GM18519 (cell line): Measurements from ENCODE around the gene ANKRD44.
A peak's percentile ranks its signal among the peaks of the same experiment; 100 is the strongest.

Source experiments
- ATAC-seq: cut with Tn5 transposase; IDR thresholded peaks from one replicate; pipeline ENCODE4 v1.9.1; 2021; ENCODE audit warnings: mild to moderate bottlenecking, moderate library complexity; ENCODE audit not compliant: unreplicated experiment, low FRiP score

The ANKRD44 gene

DNA sequence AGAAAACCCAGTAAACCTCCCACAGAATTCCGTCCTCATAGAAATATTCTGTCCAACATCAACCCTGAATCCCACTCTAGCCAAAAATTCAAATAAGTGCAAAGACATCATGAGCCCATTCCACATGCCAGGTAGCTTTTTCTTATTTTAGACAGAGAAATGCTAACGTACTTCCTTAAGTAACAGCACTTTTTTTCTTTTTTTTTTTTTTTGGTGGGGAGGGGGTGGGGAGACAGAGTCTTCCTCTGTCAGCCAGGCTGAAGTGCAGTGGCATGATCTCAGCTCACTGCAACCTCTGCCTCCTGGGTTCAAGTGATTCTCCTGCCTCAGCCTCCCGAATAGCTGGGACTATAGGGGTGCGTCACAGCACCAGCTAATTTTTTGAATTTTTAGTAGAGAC is 45.5 kb downstream of the ANKRD44 start:
- ATAC-seq, result no peak

DNA sequence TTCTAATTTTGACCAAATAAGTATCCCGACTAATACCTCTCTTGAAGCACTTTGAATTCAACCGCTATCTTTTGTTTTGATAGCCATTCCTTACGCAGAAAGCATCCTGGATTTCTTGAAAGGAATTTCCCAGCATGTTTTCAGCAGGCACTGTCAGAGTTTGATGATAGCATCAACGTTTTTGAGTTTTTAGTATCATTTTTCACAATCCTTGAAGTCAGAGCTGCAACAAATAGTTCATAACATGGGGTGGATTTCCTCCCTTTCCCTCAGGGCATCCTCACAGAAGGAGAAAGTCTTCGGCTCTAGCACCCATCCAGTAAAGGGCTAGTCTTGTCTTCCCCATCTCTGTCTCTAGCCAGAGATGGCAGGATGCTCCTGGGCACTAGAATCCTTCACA is 46.2 kb downstream of the ANKRD44 start:
- no peak for ATAC-seq

DNA sequence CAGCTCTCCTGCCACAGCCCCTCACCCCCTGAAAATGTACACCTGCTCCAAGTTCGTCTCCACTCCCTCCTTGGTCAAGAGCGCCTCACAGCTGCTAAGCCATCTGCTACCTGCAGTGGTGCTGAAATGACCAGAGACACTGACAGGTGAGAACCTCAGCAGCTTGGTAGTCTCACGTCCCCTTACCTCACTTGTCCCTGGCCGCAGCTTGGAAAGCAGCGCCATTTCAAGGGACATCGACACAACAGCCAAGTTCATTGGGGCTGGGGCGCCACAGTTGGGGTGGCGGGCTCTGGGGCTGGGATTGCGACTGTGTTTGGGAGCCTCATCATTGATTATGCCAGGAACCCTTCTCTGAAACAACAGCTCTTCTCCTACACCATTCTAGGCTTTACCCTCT is 47.5 kb downstream of the ANKRD44 start:
- ATAC-seq, result no peak

DNA sequence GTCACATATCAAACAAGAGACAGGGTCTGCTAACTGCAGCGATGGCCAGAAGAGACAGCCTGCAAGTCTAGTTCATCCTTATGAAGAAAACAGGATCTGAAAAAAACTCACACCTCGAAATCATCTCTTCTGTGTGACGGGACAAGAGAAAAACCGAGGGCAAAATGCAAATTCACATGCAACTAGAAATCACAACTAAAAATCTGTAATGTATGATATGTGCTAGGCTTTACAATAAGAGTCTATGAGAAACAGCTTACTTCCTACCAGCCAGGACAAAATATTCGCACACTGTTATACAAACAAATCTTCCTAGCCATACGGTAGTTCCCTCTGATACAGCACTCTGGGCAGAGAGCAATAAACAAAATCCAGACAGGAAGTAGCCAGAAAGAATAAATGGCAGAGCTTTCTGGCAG is 48.8 kb downstream of the ANKRD44 start:
- peak; percentile 42 for ATAC-seq

DNA sequence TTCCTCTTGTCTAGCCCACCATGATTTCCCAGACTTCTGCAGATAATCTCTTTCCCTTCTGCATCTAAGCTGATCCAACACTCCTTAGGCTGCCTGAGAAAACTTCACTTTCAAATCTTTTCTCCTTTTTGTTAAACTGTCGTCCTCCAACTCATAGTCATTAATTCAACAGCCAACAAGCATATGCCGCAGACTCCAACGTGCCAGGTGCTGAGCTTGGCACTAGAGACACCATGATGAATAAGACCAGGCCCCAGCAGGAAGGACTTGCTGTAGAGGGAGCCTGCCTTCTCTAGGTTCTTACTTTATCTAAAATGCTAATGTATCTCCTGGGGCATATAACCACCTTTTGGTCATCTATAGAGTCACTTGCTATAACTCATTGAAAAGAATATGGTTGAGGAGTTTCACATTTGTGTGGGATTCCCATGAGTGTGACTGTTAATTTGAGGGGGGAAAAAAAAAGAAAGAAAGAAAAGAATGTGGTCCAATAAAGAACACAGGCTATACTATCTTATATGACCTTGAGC is 51.0 kb downstream of the ANKRD44 start:
- ATAC-seq, result no peak

DNA sequence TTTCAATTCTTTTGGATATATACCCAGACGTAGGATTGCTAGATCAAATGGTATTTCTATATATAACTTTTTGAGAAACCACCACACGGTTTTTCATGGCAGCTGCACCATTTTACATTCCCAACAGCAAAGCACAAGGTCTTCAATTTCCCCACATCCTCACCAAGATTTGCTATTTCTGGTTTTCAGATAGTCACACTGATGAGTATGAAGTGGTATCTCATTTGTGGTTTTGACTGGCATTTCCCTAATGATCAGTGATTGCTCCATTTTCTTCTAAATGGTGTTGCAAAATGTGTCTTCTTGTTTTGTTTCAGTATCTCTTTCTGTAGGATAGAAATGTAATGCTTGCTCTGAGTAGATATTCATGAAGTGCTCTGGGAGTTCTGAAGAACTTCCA is 52.0 kb downstream of the ANKRD44 start:
- no peak for ATAC-seq

DNA sequence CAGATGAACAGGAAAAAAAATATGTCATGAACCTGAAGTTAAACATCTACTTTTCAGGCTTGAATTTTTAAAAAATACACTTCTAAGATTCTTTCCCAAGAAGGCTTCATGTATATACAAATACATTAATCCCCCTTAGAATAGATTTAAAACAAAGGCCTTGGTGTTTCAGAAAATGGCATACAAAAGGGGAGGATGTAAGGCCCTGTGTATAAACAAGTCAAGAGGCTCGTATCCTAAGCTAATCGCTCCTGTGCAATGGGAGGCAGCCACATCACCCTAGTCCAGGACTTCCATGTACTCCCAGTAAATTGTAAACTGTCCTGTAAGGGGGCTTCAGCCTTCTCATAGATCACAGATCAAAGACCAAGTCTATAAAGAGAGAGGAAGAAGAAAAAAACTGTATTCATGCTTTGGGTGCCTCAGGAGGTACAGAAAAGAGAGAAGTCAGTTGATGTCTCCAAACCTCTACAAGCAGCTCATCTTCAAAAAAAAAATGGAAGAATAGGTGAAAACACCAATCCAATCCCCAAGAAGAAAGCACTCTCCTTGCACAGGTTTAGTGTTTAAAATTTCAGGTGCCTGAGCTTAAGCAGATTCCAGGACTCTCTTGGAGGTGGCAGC is 53.9 kb downstream of the ANKRD44 start:
- no peak for ATAC-seq

DNA sequence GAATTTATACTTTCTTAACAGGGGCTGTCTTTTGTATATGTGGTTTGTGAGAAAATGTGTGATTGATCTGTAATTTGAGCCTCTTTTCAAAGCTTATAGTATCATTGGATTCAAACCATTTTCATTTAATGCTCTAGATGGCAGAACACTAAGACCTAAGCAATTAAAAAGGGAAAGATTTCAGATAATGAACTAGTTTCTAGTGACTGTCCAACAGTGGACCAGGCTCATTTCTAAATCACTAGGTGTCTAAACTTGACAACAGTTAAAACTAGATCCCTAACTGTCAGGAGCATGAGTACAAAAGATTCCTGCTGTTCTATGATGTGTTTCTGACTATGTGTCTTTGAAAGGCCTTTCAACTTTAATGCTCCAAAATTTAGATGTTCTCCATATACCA is 54.6 kb downstream of the ANKRD44 start:
- no peak for ATAC-seq

DNA sequence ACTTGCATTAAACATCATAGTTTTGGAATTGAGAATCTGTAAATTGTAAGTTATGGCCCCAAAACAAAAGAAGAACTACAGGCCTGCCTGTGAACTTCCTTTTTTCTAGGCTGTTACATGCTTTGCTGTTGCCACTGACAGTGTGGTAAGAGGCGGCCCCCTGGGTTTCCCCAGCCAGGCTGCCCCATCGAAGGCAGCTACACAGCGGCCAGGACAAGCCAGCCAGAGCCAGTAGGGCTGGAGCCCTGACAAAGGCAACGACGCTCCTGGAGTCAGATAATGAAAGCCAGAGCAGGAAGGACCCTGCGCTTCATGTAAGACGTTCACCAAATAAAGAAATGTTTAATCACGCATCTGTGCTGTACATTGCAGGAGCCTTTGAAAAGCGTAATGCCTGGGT is 55.0 kb downstream of the ANKRD44 start:
- ATAC-seq, result peak; percentile 93

DNA sequence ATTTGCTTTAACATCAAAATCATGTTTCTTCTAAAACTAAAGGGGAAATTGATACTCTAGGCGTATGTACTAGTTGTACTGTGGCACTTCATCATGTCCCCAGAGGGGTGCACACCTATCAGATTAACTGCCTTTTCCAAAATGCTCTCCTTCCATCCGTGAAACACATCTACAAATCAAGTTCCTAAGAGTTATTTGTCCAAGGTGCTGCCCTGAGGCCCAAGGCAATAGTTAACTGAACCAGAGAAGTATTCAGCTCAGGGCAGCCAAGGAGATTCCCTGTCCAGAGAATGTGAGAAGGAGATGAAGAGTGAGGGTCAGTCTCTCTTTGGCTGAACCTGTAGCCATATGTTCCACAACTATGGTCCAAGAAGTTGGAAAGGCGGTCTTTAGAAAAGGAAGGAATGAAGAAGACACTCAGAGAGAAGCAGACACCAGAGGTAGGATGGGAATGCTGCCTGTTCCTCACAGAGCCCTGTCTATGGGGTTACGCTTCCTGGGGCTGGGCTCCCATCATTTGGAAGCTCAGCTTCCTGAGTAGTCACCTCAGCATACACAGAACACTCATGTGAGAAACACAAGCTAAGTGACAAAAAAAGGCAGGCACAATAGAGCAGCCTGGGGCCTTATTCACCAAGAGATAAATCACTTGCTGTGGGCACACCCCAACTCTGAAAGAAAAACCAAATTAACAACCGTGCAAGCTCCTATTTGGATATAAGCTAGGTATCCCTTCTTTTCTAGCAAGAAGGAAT is 55.6 kb downstream of the ANKRD44 start:
- peak; percentile 19 for ATAC-seq

DNA sequence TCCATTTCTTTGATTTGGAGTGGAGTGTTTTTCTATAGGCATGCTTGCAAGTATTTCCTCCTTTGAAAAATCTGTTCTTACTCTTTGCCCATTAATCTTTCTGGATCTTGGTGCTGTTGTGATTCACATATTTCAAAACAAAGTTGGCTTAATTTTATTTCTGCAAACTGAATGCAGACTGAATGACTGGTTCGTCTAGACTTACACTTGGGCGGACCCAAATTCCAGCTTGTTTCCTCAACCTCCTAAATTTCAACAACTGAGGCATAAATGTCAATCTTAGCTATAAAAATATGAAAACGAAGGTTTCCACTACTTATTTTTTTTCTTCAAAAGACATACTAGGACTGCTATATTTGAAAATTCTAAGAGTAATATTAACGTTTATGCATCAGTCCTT is 59.0 kb downstream of the ANKRD44 start:
- no peak for ATAC-seq

DNA sequence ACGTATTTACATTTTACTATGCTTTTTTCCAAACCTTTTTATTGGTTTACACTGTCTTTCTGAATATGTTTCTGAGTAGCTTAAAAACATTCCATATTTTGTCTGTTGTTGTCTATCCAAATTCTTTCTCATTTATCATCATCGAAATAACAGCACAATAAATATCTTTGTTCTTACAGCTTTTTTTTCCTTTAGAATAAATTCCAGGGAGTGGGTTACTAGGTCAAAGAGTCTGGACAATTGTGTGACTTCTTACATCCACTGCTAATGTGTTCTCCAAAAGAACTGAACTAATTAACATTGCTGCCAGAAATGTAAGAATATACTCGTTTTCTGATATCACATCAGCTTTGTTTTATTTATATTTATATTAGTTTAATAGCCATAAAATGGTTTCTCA is 59.4 kb downstream of the ANKRD44 start:
- ATAC-seq, result no peak

DNA sequence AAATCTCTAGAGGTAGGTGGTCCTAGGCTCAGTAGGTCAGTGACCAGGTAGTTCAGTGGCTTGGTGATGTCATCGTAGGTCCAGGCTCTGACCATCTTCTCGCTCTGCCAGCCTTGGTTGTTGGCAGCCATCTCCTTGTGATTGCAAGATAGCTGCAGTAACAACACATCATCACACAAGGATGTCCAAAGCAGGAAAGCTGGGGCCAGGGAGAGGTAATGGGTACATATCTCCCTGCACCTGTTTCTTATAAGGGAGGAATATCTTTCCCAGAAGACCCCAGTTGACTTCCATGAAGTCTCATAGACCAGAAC is 60.5 kb downstream of the ANKRD44 start:
- ATAC-seq, result no peak

DNA sequence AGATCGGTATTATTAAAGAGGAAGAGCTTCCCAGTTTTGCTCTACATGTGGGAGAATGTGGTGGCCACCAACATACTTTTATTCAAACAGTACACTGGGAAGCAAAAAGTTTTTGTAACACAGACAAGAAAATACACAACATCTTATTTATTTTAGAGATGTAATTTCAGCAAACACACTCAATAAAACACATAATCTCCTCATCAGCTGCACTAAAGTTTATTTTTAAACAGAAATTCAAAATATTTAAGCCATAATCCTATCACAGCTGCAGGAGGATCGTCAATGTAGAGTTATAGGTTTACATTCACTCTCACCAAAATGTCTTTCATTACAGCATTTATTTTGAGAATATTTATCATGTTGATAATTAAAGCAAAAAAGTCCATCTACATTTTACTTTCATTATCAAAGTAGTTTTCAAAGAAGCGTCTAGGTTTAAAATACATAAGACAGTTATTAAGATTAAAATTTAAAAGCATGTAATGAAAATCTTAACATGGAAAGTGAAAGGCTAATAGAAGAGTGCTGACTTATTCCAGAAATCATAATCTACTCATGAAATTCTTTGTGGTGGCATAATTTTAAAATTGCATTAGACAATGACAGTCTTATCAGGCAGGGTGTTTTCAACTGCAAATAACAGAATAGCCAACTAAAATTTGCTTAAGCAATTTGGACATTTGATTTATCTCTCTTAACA is 61.0 kb downstream of the ANKRD44 start:
- no peak for ATAC-seq

DNA sequence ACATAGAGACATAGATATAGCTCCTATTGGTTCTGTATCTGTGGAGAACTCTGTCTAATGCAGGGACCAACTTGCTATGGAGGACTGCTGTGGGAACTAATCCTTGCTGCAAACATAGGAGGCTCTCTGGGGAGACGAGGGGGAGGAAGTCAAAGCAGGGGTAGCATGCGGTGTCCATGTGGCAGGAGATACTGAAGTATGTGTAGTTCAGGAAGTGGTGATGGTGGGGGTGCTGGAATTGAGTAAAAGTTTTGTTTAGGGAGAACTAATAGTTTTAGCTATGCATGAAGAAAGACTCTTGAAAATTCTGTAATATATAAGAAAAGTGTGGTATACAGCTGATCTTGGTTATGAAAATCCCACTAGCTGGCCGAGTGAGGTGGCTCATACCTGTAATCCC is 62.0 kb downstream of the ANKRD44 start:
- no peak for ATAC-seq

DNA sequence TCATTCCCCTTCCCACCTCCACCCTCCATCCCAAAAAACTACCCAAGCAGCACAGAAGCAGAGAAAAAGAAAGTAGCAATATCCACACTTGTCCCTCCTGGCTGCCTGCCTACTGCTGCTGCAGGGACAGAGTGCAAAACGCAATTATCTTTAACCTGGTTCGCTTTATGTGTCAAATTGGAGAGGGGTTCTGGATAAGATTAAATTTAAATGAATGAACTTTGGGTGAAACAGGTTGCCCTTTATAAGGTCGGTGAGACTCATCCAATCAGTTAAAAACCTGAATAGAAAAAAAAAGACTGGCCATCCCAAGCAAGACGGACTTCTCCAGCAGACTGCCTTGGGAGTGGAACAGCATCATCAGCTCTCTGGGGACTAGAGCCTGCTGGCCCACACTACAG is 62.6 kb downstream of the ANKRD44 start:
- no peak for ATAC-seq

DNA sequence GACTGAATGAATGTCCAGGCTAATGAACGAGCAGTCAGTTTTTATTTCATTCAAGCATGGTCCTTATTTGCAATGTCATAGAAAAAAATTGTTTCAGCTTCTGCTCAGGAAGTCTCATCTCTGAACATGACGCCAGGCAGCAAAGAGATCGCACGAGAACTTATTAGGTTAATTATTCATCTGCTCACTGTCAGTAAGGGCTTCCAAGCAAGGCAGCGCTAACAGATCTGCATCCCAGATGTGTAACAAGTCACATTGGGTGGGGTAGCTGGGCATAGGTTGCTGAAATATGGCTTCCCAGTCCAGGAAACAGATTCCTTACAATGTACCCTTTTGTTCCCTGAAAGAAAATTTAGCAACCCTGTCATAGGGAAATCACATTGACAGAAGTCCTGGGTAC is 63.5 kb downstream of the ANKRD44 start:
- ATAC-seq, result no peak

DNA sequence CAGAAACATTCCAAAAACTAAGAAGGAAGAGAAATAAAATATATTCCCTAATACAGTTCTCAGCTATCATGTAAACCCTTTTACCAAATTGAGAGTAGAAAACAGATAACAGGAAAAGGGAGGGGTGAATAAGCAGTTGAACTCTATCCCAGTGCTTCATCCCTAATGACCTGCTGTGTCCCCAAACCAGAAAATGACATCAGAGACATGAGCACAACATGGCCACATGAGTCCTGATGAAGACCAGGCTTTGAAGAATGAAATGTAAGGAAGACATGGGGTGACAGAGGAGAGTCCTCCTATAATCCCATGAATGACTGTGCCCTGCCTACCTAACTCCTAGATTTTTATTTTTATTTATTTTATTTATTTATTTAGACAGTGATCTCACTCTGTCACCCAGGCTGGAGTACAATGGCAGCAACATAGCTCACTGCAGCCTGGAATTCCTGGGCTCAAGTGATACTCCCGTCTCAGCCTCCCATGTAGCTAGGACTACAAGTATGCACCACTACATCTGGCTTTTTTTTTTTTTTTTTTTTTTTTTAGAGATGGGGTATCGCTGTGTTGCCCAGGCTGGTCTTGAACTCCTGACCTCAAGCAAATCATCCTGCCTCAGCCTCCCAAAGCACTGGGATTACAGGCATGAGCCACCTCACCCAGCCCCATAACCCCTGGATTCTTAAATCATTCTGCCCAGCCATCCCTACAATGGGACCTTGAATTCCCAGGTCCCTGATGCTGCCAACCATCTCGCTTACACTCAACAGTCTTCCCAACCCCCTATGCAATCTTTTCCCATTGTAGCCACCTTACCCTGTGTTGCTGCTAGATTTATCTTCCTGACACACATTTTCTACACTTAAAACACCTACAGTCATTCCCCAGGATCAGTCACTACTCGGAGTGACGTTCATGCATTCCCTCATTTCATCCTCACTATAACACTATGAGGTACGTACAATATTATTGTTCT is 64.5 kb downstream of the ANKRD44 start:
- no peak for ATAC-seq

DNA sequence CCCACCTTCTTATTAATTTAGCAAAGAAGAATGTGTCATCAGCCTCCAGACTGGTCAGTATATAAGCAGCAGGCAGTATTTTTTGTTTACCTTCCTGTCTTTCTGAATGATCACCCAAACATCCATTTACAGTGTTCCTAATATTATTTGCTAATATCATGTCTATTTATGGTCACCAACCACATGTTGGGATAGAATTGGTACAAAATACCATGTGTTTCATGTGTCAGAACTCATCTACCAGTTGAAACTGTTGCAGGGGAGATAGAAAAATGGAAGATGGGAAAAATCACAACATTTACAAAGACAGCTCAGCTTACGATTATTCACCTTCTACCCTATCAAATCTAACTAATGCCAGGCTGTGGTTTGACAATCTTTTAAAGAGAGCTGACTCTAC is 66.2 kb downstream of the ANKRD44 start:
- no peak for ATAC-seq

DNA sequence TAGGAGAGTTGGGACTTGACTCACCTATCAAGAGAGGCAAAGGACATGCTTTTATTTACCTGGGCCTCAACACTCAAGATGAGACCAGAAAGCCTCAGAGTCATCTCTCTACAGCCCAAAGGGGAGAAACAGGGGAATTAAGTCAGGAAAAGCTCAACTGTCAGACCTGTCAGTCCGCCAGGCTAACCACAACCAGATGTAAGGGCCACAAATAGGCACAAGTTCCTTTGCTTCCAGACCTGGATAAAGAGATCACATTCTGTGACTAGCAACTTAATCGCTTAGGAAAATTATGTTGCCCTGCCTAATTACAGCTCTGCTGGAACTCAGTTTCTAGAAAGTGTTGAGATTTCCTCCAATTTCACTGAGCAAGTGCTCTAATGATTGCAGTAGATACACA is 67.9 kb downstream of the ANKRD44 start:
- ATAC-seq, result no peak

DNA sequence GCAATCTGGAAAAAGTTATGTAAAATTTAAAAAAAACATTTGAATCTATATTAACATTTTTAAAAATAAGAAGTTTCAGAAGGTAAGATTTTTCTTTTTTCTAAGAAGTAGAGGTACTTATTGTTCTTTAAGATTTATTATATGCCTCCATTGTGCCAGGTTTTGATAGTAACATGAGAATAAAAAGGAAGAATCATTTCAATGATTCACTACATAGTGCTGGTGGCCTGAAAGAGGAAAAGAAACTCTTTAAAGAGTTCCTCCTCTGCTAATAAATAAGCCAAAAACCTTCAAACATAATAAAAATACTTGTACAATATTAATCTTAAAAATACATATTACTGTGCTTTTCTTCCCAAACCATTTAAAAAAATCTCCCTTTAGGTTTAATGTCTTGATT is 69.0 kb downstream of the ANKRD44 start:
- ATAC-seq, result no peak
